A204.1 (cell line): ENCODE results near the gene SCMH1.
"Not testable (repeated sequence)": the region's sequence is repeated elsewhere in the genome, so short reads cannot be mapped to it uniquely, and the experiment has no call there.

Source experiments
- FAIRE-seq: peaks from 2 replicates; lab custom pipeline; 2012; peaks lifted over from hg19 to GRCh38; lab: Jason Lieb, UNC

The SCMH1 gene

GRCh38 chr1:41249319-41249718 is 7.2 kb upstream of the SCMH1 start:
- no peak for FAIRE-seq

- FAIRE-seq = no peak
These were observed 4.5 kb upstream of the SCMH1 start for GRCh38 chr1:41246568-41246967.

- FAIRE-seq = no peak
These were observed 3.6 kb upstream of the SCMH1 start for GRCh38 chr1:41245659-41246058.

GRCh38 chr1:41243079-41243385 is 926 bp upstream of the SCMH1 start:
- no peak for FAIRE-seq

- FAIRE-seq = no peak
These were observed 404 bp upstream of the SCMH1 start for GRCh38 chr1:41242342-41243078.

- FAIRE-seq = no peak
These were observed 755 bp downstream of the SCMH1 start for GRCh38 chr1:41241354-41241748.

- FAIRE-seq = no peak
These were observed 1.2 kb downstream of the SCMH1 start for GRCh38 chr1:41240781-41241353.

- no peak for FAIRE-seq
These were observed 2.0 kb downstream of the SCMH1 start for GRCh38 chr1:41239988-41240610.

- no peak for FAIRE-seq
These were observed 3.7 kb downstream of the SCMH1 start for GRCh38 chr1:41238311-41238988.

- FAIRE-seq = no peak
These were observed 5.3 kb downstream of the SCMH1 start for GRCh38 chr1:41236781-41237180.

GRCh38 chr1:41235893-41236292 is 6.2 kb downstream of the SCMH1 start:
- no peak for FAIRE-seq

- FAIRE-seq = no peak
These were observed 8.4 kb downstream of the SCMH1 start for GRCh38 chr1:41233708-41234107.

- FAIRE-seq = no peak
These were observed 9.8 kb downstream of the SCMH1 start for GRCh38 chr1:41232305-41232704.

- no peak for FAIRE-seq
These were observed 11.4 kb downstream of the SCMH1 start for GRCh38 chr1:41230656-41231055.

GRCh38 chr1:41229219-41229618 is 12.9 kb downstream of the SCMH1 start:
- FAIRE-seq = not testable (repeated sequence)

GRCh38 chr1:41226815-41227434 is 15.2 kb downstream of the SCMH1 start:
- no peak for FAIRE-seq

- no peak for FAIRE-seq
These were observed 16.6 kb downstream of the SCMH1 start for GRCh38 chr1:41225495-41225894.

GRCh38 chr1:41222496-41222895 is 19.6 kb downstream of the SCMH1 start:
- no peak for FAIRE-seq

GRCh38 chr1:41221995-41222394 is 20.1 kb downstream of the SCMH1 start:
- FAIRE-seq = no peak

- FAIRE-seq = no peak
These were observed 24.0 kb downstream of the SCMH1 start for GRCh38 chr1:41218152-41218551.

- FAIRE-seq = no peak
These were observed 24.7 kb downstream of the SCMH1 start for GRCh38 chr1:41217441-41217840.

- FAIRE-seq = no peak
These were observed 26.5 kb downstream of the SCMH1 start for GRCh38 chr1:41215623-41216022.

GRCh38 chr1:41213341-41213740 is 28.8 kb downstream of the SCMH1 start:
- no peak for FAIRE-seq
